Parathyroid adenoma (tissue), 2 donors: ENCODE results near the gene ETV7.

Experiments
- H2AFZ ChIP-seq: fragments of 300-600 bp; sonication (generic); one replicate; pipeline ENCODE4 v1.7.0; 2017; ENCODE audit warnings: antibody characterized with exemption, mild to moderate bottlenecking
- H3K27ac ChIP-seq: fragments of 300-600 bp; sonication (generic); one replicate; pipeline ENCODE4 v1.7.0; 2017
- H3K27me3 ChIP-seq: fragments of 300-600 bp; sonication (generic); one replicate; pipeline ENCODE4 v1.7.0; 2017; ENCODE audit warnings: low read length; ENCODE audit not compliant: control insufficient read depth, insufficient read depth
- H3K36me3 ChIP-seq: fragments of 300-600 bp; sonication (generic); one replicate; pipeline ENCODE4 v1.7.0; 2017; ENCODE audit warnings: low read length; ENCODE audit not compliant: control insufficient read depth, insufficient read depth
- H3K4me1 ChIP-seq: fragments of 300-600 bp; sonication (generic); one replicate; pipeline ENCODE4 v1.7.0; 2017; ENCODE audit warnings: control low read depth
- H3K4me2 ChIP-seq: fragments of 300-600 bp; sonication (generic); one replicate; pipeline ENCODE4 v1.7.0; 2017; ENCODE audit warnings: low read length
- H3K4me3 ChIP-seq: fragments of 300-600 bp; sonication (generic); one replicate; pipeline ENCODE4 v1.7.0; 2017; ENCODE audit warnings: low read depth, low read length
- H3K79me2 ChIP-seq: fragments of 300-600 bp; sonication (generic); one replicate; pipeline ENCODE4 v1.7.0; 2017; ENCODE audit warnings: control low read depth
- H3K9ac ChIP-seq: fragments of 300-600 bp; sonication (generic); one replicate; pipeline ENCODE4 v1.7.0; 2017; ENCODE audit warnings: mild to moderate bottlenecking
- H3K9me3 ChIP-seq: fragments of 300-600 bp; sonication (generic); one replicate; pipeline ENCODE4 v1.7.0; 2017; ENCODE audit warnings: low read length; ENCODE audit not compliant: control insufficient read depth
- TF ChIP-seq, protein P1 (sequence below): fragments of 300-600 bp; sonication (generic); IDR thresholded peaks from one replicate; pipeline ENCODE4 v1.7.0; 2017; ENCODE audit warnings: antibody characterized with exemption, mild to moderate bottlenecking
- donor health status: primary hyperparathyroidism.

Gene ETV7

DNA sequence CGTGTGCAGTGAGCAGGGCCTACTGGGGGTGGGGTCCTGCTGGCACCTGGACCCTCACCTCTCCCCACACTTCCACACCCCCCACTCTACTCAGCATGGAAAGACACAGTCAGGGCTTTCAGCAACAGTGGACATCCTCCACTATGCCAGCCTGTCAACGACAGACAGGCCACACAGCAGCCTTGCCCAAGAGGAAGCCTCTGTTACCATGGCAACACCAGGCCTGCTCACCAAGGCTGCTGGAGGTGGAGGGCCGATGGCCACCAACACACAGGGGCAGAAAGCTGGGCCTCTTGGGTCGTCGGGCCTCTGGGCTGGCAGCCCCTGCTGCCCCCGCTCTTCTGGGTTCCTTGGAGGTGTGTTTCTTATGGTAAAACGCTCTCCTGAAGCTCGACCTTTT lies 64.4 kb downstream of the ETV7 start:
- no peak overlapping the region for H2AFZ ChIP-seq
- H3K27me3 ChIP-seq = no peaks in the 10 kb centered on the region
- no peaks in the 10 kb centered on the region for H3K9me3 ChIP-seq
- no peak overlapping the region for H3K4me2 ChIP-seq
- no peak overlapping the region for H3K27ac ChIP-seq
- TF ChIP-seq, protein P1, sequence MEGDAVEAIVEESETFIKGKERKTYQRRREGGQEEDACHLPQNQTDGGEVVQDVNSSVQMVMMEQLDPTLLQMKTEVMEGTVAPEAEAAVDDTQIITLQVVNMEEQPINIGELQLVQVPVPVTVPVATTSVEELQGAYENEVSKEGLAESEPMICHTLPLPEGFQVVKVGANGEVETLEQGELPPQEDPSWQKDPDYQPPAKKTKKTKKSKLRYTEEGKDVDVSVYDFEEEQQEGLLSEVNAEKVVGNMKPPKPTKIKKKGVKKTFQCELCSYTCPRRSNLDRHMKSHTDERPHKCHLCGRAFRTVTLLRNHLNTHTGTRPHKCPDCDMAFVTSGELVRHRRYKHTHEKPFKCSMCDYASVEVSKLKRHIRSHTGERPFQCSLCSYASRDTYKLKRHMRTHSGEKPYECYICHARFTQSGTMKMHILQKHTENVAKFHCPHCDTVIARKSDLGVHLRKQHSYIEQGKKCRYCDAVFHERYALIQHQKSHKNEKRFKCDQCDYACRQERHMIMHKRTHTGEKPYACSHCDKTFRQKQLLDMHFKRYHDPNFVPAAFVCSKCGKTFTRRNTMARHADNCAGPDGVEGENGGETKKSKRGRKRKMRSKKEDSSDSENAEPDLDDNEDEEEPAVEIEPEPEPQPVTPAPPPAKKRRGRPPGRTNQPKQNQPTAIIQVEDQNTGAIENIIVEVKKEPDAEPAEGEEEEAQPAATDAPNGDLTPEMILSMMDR = no peak
- no peaks in the 10 kb centered on the region for H3K36me3 ChIP-seq
- no peaks in the 10 kb centered on the region for H3K4me1 ChIP-seq
- H3K9ac ChIP-seq = no peak overlapping the region
- H3K4me3 ChIP-seq = no peak overlapping the region
- no peaks in the 10 kb centered on the region for H3K79me2 ChIP-seq

DNA sequence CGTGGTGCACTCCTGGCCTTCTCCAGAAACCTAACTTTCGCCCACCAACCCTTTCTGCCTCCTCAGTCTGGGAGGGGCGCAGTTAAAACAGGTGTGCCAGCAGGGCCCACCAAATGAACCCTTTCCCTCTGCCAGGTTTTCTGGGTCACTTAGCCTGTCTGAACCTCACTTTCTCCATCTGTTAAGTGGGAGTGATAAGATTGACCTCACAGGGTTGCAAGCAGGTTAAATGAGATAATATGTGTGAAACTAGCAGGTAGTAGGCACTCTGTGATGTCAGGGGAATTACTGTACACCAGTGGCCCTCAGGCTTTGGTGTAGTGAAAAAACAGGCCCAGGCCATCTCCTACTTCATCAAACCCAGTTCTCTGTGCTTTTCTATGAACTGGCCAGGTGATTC lies 64.9 kb downstream of the ETV7 start:
- H3K4me1 ChIP-seq = no peaks in the 10 kb centered on the region
- H3K27ac ChIP-seq = no peak overlapping the region
- TF ChIP-seq, protein P1 = no peak
- H3K4me3 ChIP-seq = no peak overlapping the region
- H3K36me3 ChIP-seq = no peaks in the 10 kb centered on the region
- no peaks in the 10 kb centered on the region for H3K27me3 ChIP-seq
- no peaks in the 10 kb centered on the region for H3K79me2 ChIP-seq
- H3K4me2 ChIP-seq = no peak overlapping the region
- H2AFZ ChIP-seq = no peak overlapping the region
- no peak overlapping the region for H3K9ac ChIP-seq
- H3K9me3 ChIP-seq = no peaks in the 10 kb centered on the region

DNA sequence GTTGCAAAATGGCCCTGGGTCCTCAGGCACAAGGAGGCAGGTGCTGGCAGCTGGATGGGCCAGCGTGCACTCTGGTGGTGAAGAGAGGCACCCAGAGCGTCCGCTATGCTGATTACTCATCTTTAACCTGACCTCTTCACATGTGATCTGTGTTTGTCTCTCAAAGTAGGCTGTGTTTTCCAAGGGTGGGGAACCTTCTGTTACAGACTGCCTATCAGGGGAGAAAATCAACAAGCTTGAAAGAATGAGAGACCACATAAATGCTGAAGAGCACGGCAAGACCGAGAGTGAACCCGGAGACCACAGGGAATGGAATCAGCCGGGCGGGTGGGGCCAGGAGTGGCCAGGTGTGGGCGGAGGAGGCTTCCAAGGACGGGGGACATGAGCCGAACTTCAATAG lies 67.0 kb downstream of the ETV7 start:
- H3K79me2 ChIP-seq = no peaks in the 10 kb centered on the region
- TF ChIP-seq, protein P1 = no peak
- H2AFZ ChIP-seq = no peak overlapping the region
- no peak overlapping the region for H3K27ac ChIP-seq
- no peak overlapping the region for H3K9ac ChIP-seq
- no peaks in the 10 kb centered on the region for H3K9me3 ChIP-seq
- no peak overlapping the region for H3K4me3 ChIP-seq
- no peaks in the 10 kb centered on the region for H3K27me3 ChIP-seq
- H3K4me2 ChIP-seq = no peak overlapping the region
- H3K36me3 ChIP-seq = no peaks in the 10 kb centered on the region
- no peaks in the 10 kb centered on the region for H3K4me1 ChIP-seq

DNA sequence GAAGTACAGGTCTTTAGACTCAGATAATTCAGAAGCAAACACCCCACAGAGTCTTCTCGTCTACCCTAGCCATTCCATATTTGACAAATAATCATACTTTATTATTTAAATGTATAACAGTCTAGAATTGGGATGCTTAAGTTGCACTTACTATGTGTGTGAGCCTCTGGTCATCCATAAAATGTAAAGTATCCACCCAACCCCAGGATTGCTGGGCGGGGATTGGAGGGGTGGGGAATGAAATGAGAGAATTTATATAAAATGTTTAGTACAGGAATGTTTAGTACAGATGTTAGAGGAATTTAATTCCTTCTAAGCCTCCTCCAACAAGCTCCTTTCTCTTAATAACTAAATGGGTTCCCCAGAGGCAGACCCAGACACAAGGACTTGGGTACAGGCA lies 67.6 kb downstream of the ETV7 start:
- H3K9ac ChIP-seq = no peak overlapping the region
- no peaks in the 10 kb centered on the region for H3K79me2 ChIP-seq

DNA sequence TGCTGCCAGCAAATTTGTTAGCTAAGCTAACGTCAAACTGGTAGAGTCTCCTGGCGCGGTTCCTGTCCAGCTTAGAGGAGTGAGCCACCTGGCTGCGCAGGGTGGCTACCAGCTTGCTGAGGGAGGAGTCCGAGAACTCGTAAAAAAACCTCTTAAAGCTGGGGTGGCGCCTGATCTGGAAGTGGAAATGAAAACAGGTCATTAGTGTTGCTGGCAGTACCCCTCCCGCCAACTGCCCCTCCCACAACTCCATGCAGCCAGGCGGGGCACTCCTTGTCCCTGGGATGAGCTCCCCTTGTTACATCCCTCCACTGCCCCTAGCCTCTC lies 68.1 kb downstream of the ETV7 start:
- no peaks in the 10 kb centered on the region for H3K9me3 ChIP-seq
- H3K4me1 ChIP-seq = no peaks in the 10 kb centered on the region
- TF ChIP-seq, protein P1 = no peak
- H3K4me2 ChIP-seq = no peak overlapping the region
- no peak overlapping the region for H3K9ac ChIP-seq
- H3K27ac ChIP-seq = no peak overlapping the region
- no peaks in the 10 kb centered on the region for H3K27me3 ChIP-seq
- H3K36me3 ChIP-seq = no peaks in the 10 kb centered on the region
- no peak overlapping the region for H3K4me3 ChIP-seq
- H3K79me2 ChIP-seq = no peaks in the 10 kb centered on the region
- H2AFZ ChIP-seq = no peak overlapping the region

More for the DNA sequence above, 67.6 kb downstream of the ETV7 start:
- H3K27me3 ChIP-seq = no peaks in the 10 kb centered on the region
- no peaks in the 10 kb centered on the region for H3K9me3 ChIP-seq
- H3K27ac ChIP-seq = no peak overlapping the region
- H3K4me2 ChIP-seq = no peak overlapping the region
- no peak overlapping the region for H2AFZ ChIP-seq
- H3K4me3 ChIP-seq = no peak overlapping the region
- TF ChIP-seq, protein P1 = no peak
- H3K36me3 ChIP-seq = no peaks in the 10 kb centered on the region
- no peaks in the 10 kb centered on the region for H3K4me1 ChIP-seq
